Endometrium (tissue), 2 donors: ENCODE measurements around the gene RHBDL1.

Source experiments
- FAIRE-seq: peaks from 2 replicates; lab custom pipeline; 2012; peaks lifted over from hg19 to GRCh38; lab: Jason Lieb, UNC
- donor health status: control.
- donor health status: control.

Gene RHBDL1

GRCh38 chr16:637081-638018, 38.1 kb upstream of the RHBDL1 start:
- no peak for FAIRE-seq

GRCh38 chr16:638034-638543, 37.4 kb upstream of the RHBDL1 start:
- FAIRE-seq = no peak

- no peak for FAIRE-seq
Measured at GRCh38 chr16:638836-639235, 36.6 kb upstream of the RHBDL1 start.

GRCh38 chr16:640614-641013, 34.9 kb upstream of the RHBDL1 start:
- FAIRE-seq = no peak

- no peak for FAIRE-seq
Measured at GRCh38 chr16:641326-642188, 33.9 kb upstream of the RHBDL1 start, which contains the start of gene MCRIP2. Gene MCRIP2 (plus strand): TSS chr16:641828. CDS start chr16:641992, 164 bp downstream.

- no peak for FAIRE-seq
Measured at GRCh38 chr16:642189-643049, 33.1 kb upstream of the RHBDL1 start.

GRCh38 chr16:643050-643368, 32.5 kb upstream of the RHBDL1 start:
- FAIRE-seq = no peak

- FAIRE-seq = no peak
Measured at GRCh38 chr16:644556-644955, 30.9 kb upstream of the RHBDL1 start.

- no peak for FAIRE-seq
Measured at GRCh38 chr16:645852-646678, 29.4 kb upstream of the RHBDL1 start.

GRCh38 chr16:646679-647172, 28.7 kb upstream of the RHBDL1 start:
- FAIRE-seq = no peak

- FAIRE-seq = no peak
Measured at GRCh38 chr16:647173-647902, 28.1 kb upstream of the RHBDL1 start.

- no peak for FAIRE-seq
Measured at GRCh38 chr16:648071-648780, 27.2 kb upstream of the RHBDL1 start.

GRCh38 chr16:648781-649589, 26.5 kb upstream of the RHBDL1 start, which contains the start of gene WDR90:
Gene WDR90 (plus strand): TSS chr16:649365. CDS start chr16:649417, 52 bp downstream.
- FAIRE-seq = no peak

- FAIRE-seq = no peak
Measured at GRCh38 chr16:649631-650030, 25.8 kb upstream of the RHBDL1 start.

- no peak for FAIRE-seq
Measured at GRCh38 chr16:651844-652243, 23.6 kb upstream of the RHBDL1 start.

- no peak for FAIRE-seq
Measured at GRCh38 chr16:652454-653305, 22.8 kb upstream of the RHBDL1 start.

GRCh38 chr16:654034-654433, 21.4 kb upstream of the RHBDL1 start:
- FAIRE-seq = no peak
